ENCODE measurements around the gene LSAMP.
"Not testable (repeated sequence)": the region's sequence is repeated elsewhere in the genome, so short reads cannot be mapped to it uniquely, and the experiment has no call there.

Gene LSAMP

GRCh38 chr3:116118475-116119169 is 326.7 kb downstream of the LSAMP start:
- no peak for DNase-seq (ENCODE audit: low read depth in 1 of 2, low spot score in 1 of 2)

- DNase-seq (ENCODE audit: low read depth in 1 of 2, low spot score in 1 of 2): no peak
These were observed 330.7 kb downstream of the LSAMP start for GRCh38 chr3:116114586-116114985.

- no peak for DNase-seq (ENCODE audit: low read depth in 1 of 2, low spot score in 1 of 2)
These were observed 332.6 kb downstream of the LSAMP start for GRCh38 chr3:116112696-116113095.

- DNase-seq (ENCODE audit: low read depth in 1 of 2, low spot score in 1 of 2): no peak
These were observed 333.5 kb downstream of the LSAMP start for GRCh38 chr3:116111765-116112164.

- no peak for DNase-seq (ENCODE audit: low read depth in 1 of 2, low spot score in 1 of 2)
These were observed 341.3 kb downstream of the LSAMP start for GRCh38 chr3:116103868-116104530.

DNA sequence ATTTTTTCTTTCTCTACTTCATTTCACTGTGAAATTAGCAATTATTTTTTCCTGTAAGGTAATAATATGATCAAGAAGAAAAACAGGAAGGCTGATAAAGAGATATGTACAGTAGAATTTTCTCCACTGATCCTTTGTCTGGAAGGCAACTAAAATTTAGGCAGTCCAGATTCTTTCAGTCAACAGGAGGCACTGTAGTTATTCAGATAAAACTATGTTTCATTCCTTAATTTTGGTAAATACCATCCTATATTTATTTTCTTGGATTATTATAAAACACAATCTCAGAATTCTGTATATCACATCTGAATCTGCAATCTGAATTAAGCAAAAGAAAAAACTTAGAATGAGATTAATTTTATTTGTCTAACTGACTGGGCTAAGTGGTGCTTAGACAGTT is 343.2 kb downstream of the LSAMP start:
- no peak for DNase-seq (ENCODE audit: low read depth in 1 of 2, low spot score in 1 of 2)

GRCh38 chr3:116097226-116097625 is 348.1 kb downstream of the LSAMP start:
- no peak for DNase-seq (ENCODE audit: low read depth in 1 of 2, low spot score in 1 of 2)

GRCh38 chr3:116096631-116097030 is 348.7 kb downstream of the LSAMP start:
- no peak for DNase-seq (ENCODE audit: low read depth in 1 of 2, low spot score in 1 of 2)

DNA sequence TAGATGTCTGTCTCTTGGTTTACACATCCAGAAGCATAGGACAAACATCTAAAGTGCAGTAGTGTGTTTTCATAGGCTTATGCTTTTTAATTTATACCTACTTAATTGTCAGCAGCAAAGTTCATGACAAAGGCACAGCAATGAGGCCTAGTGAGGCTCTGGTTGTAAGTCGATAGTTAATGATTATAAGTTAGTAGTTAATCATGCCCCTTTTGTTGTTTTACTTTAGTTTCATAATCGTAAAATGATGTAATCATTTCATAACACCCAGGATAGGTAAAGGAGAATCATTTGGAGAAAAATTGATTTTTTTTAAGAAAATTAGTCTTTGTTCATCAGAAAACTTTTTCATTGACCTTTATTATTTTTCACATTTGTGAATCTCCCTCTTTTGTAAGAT is 351.9 kb downstream of the LSAMP start:
- DNase-seq (ENCODE audit: low read depth in 1 of 2, low spot score in 1 of 2): no peak

GRCh38 chr3:116087426-116087825 is 357.9 kb downstream of the LSAMP start:
- no peak for DNase-seq (ENCODE audit: low read depth in 1 of 2, low spot score in 1 of 2)

DNA sequence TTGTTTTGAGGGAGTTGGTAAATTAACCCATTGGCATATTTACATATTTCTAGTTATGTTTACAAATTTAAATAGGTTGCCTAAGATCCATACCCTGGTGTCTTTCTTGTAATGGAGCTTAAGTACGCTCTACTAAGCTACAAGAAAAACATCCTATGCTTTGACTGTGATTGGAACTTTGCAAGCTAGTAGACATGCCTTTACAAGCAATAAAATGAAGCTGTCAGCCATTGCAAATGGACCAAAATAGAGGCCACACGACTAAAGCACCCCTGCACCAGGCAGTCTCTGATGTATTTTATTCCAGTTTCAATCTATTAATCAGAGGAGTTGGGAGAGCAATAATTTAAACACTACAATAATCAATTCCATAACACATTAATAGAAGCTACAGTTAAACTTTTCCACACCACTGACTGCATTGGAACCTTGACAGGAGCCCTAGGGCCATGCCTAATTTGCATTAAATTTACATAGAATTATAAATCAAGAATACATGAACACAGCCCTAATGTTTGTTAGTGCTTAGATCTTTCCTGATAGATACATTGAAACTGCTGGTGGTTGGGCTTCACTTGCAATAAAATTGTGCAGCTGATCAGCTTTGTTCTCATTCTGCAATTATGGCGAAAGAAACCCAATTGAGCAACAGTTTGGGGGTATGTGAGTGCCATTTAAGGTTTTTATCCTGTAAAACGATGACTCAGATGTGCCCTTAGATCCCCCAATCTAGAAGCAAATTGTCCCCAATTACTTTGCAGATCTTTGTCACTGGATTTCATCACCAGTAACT is 360.1 kb downstream of the LSAMP start:
- DNase-seq (ENCODE audit: low read depth in 1 of 2, low spot score in 1 of 2): no peak

GRCh38 chr3:116083683-116084082 is 361.6 kb downstream of the LSAMP start:
- DNase-seq (ENCODE audit: low read depth in 1 of 2, low spot score in 1 of 2): no peak

DNA sequence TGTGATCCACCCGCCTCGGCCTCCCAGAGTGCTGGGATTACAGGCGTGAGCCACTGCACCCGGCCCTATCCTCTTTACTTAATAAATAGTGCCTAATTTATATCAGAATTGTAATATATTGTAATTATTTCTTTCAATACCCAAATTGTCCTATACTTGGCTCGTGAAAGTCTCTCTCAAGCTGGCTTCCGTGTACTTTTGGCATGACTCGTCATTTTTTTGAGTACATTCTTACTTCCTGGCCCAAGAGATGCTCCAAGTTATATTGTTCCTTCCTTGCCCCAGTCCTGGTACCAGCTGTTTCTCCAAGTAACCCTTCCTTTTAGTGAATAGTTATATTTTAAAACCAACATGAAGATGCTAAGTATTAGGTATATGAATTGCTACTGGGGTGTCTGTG is 366.7 kb downstream of the LSAMP start:
- DNase-seq (ENCODE audit: low read depth in 1 of 2, low spot score in 1 of 2): no peak

- no peak for DNase-seq (ENCODE audit: low read depth in 1 of 2, low spot score in 1 of 2)
These were observed 367.7 kb downstream of the LSAMP start for GRCh38 chr3:116077557-116077956.

GRCh38 chr3:116077059-116077458 is 368.2 kb downstream of the LSAMP start:
- no peak for DNase-seq (ENCODE audit: low read depth in 1 of 2, low spot score in 1 of 2)

DNA sequence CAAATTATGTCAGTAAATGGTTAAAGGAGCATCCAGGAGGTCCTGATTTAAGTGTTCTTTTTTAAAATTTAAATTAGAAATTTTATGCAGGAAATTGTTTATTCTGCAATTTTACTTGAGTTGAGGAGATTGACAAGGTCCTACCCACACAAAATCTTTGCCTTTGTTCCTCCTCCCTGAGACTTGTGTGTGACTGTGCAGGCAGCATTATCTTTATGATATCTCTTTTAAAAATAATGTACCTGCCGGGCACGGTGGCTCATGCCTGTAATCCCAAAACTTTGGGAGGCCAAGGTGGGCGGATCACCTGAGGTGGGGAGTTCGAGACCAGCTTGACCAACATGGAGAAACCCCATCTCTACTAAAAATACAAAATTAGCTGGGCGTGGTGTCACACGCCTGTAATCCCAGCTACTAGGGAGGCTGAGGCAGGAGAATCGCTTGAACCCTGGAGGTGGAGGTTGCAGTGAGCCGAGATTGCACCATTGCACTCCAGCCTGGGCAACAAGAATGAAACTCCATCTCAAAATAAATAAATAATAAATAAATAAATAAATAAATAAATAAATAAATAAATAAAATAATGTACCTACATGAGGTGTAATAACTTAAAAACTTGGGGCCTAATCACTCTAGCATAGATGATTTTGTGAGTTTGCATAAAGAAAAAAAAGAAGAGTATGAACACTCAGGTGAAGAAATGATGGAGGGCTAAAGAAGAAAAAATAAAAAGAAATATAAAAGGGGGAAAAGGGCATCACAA is 374.6 kb downstream of the LSAMP start:
- DNase-seq (ENCODE audit: low read depth in 1 of 2, low spot score in 1 of 2): not testable (repeated sequence)

- no peak for DNase-seq (ENCODE audit: low read depth in 1 of 2, low spot score in 1 of 2)
These were observed 375.2 kb downstream of the LSAMP start for GRCh38 chr3:116070061-116070460.

DNA sequence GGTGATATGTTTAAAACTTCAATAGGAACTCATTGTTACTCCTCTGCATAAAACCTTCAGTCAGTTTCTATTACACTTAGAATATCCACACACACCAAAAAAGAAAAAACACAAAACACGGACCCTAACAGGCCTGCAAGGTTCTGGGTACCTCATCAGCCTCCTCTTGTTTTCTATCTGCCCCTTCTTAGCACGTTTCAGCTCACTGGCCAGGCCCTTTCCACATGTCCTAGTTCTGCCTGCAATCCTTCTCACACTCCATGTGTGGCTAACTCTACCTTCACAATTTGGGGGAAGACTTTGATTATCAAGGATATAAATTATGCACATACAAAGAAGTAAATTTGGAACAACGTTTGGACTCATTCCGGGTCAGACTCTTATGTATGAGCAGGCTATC is 376.3 kb downstream of the LSAMP start:
- no peak for DNase-seq (ENCODE audit: low read depth in 1 of 2, low spot score in 1 of 2)

- no peak for DNase-seq (ENCODE audit: low read depth in 1 of 2, low spot score in 1 of 2)
These were observed 378.0 kb downstream of the LSAMP start for GRCh38 chr3:116067326-116067725.

DNA sequence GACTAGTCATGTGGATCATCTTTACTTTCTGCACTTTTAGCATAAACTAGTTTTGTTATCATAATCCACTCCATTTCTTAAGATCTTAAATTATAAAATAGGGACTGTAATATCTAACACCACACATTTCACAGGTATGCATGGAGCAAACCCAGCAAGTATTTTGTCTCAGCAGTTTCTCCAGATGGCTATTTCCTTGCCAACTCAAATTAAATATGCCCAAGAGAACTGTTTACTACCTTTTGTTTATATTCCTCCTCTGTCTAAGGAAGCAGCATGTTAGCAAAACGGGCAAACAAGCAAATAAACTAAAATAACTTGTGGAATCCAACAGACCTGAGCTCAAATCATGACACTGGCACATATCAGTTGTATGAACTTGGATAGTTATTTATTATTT is 379.8 kb downstream of the LSAMP start:
- DNase-seq (ENCODE audit: low read depth in 1 of 2, low spot score in 1 of 2): no peak

DNA sequence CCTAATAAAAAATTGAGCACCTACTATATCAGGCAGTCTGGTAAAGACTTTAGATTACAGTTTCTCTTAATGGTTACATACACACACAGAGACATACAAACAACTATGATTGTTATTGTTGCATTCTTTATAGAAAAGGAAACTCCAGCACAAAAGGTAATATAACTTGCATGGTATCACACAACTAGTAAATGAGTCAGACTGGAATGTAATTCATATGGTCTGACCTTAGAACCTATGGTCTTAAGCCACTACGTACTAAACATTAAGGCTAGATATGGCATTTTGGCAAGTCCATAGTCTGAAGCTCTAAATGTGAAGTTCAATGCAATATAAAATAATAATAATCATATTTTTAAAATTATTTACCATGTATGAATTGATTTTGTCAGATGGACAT is 380.6 kb downstream of the LSAMP start:
- no peak for DNase-seq (ENCODE audit: low read depth in 1 of 2, low spot score in 1 of 2)

Data from activated T-helper 1 cell treated with anti-CD3 and anti-CD28 coated beads, Interleukin-2, amount 50 U/mL, for 16 hours (primary cell).